Cardiac muscle cell (in vitro differentiated cells and primary cell): Measurements from ENCODE around the gene ANKRD44. TPM values are rescaled to one million over a fixed set of nuclear protein-coding genes. Genes with fewer than 3 reads are reported as not detected.

Experiments used
- DNase-seq, 2 donors: peaks; one replicate each; pipeline versions ENCODE4 v3.0.0 to v3.0.0-alpha.2; 2010 to 2017; ENCODE audit warnings: low read depth in 1 of 2, low spot score in 1 of 2
- H3K27ac ChIP-seq: fragments of 200-600 bp; sonication (generic); 2 replicates; pipeline ENCODE4 v1.5.1; 2016
- H3K27me3 ChIP-seq: fragments of 200-600 bp; sonication (generic); 2 replicates; pipeline ENCODE4 v1.6.0; 2016; ENCODE audit warnings: control low read depth
- H3K36me3 ChIP-seq: fragments of 200-600 bp; sonication (generic); 2 replicates; pipeline ENCODE4 v1.5.1; 2016; ENCODE audit warnings: control low read depth
- H3K4me1 ChIP-seq: fragments of 200-600 bp; sonication (generic); 2 replicates; pipeline ENCODE4 v1.8.1; 2017; ENCODE audit warnings: low read depth, mild to moderate bottlenecking, mixed run types
- H3K4me3 ChIP-seq: fragments of 200-600 bp; sonication (generic); 2 replicates; pipeline ENCODE4 v1.5.1; 2016; ENCODE audit warnings: mild to moderate bottlenecking
- H3K9me3 ChIP-seq: fragments of 200-600 bp; sonication (generic); 2 replicates; pipeline ENCODE4 v1.5.1; 2017; ENCODE audit warnings: low read depth, mild to moderate bottlenecking, control low read depth
- polyA plus RNA-seq: library from polyadenylated mRNA; unstranded; fragments of >200 nt; fragmentation: Nextera tagmentation; extraction: Ambion mirVana; gene quantifications from 2 replicates; pipeline ENCODE4 v1.2.1, GENCODE V29; 2016
- total RNA-seq: library from RNA; depleted of rRNA; stranded (reverse); fragments of >200 nt; gene quantifications from 2 replicates; pipeline ENCODE4 v1.2.3, GENCODE V29; 2016
- TF ChIP-seq, protein P1 (sequence below): IDR thresholded peaks from 2 replicates; pipeline ENCODE4 v1.5.1; 2012; ENCODE audit warnings: low read depth, mild to moderate bottlenecking, low read length

Gene ANKRD44
- total and polyA plus RNA-seq, 2 experiments from 2014 or later = 4.0 to 5.0 TPM

DNA sequence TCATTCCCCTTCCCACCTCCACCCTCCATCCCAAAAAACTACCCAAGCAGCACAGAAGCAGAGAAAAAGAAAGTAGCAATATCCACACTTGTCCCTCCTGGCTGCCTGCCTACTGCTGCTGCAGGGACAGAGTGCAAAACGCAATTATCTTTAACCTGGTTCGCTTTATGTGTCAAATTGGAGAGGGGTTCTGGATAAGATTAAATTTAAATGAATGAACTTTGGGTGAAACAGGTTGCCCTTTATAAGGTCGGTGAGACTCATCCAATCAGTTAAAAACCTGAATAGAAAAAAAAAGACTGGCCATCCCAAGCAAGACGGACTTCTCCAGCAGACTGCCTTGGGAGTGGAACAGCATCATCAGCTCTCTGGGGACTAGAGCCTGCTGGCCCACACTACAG lies 62.6 kb downstream of the ANKRD44 start:
- Histone ChIP-seq H3K27me3 (no peaks in the 10 kb centered on the region), H3K4me1 (no peaks in the 10 kb centered on the region), H3K36me3 (no peaks in the 10 kb centered on the region), H3K9me3 (no peaks in the 10 kb centered on the region), H3K4me3 (no peak overlapping the region), H3K27ac (no peak overlapping the region)
- TF ChIP-seq, protein P1, sequence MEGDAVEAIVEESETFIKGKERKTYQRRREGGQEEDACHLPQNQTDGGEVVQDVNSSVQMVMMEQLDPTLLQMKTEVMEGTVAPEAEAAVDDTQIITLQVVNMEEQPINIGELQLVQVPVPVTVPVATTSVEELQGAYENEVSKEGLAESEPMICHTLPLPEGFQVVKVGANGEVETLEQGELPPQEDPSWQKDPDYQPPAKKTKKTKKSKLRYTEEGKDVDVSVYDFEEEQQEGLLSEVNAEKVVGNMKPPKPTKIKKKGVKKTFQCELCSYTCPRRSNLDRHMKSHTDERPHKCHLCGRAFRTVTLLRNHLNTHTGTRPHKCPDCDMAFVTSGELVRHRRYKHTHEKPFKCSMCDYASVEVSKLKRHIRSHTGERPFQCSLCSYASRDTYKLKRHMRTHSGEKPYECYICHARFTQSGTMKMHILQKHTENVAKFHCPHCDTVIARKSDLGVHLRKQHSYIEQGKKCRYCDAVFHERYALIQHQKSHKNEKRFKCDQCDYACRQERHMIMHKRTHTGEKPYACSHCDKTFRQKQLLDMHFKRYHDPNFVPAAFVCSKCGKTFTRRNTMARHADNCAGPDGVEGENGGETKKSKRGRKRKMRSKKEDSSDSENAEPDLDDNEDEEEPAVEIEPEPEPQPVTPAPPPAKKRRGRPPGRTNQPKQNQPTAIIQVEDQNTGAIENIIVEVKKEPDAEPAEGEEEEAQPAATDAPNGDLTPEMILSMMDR = no peak
- DNase-seq = no peak

DNA sequence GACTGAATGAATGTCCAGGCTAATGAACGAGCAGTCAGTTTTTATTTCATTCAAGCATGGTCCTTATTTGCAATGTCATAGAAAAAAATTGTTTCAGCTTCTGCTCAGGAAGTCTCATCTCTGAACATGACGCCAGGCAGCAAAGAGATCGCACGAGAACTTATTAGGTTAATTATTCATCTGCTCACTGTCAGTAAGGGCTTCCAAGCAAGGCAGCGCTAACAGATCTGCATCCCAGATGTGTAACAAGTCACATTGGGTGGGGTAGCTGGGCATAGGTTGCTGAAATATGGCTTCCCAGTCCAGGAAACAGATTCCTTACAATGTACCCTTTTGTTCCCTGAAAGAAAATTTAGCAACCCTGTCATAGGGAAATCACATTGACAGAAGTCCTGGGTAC lies 63.5 kb downstream of the ANKRD44 start:
- TF ChIP-seq, protein P1 = no peak
- no peak for DNase-seq
- Histone ChIP-seq H3K36me3 (no peaks in the 10 kb centered on the region), H3K4me1 (no peaks in the 10 kb centered on the region), H3K27ac (no peak overlapping the region), H3K4me3 (no peak overlapping the region), H3K27me3 (no peaks in the 10 kb centered on the region), H3K9me3 (no peaks in the 10 kb centered on the region)

DNA sequence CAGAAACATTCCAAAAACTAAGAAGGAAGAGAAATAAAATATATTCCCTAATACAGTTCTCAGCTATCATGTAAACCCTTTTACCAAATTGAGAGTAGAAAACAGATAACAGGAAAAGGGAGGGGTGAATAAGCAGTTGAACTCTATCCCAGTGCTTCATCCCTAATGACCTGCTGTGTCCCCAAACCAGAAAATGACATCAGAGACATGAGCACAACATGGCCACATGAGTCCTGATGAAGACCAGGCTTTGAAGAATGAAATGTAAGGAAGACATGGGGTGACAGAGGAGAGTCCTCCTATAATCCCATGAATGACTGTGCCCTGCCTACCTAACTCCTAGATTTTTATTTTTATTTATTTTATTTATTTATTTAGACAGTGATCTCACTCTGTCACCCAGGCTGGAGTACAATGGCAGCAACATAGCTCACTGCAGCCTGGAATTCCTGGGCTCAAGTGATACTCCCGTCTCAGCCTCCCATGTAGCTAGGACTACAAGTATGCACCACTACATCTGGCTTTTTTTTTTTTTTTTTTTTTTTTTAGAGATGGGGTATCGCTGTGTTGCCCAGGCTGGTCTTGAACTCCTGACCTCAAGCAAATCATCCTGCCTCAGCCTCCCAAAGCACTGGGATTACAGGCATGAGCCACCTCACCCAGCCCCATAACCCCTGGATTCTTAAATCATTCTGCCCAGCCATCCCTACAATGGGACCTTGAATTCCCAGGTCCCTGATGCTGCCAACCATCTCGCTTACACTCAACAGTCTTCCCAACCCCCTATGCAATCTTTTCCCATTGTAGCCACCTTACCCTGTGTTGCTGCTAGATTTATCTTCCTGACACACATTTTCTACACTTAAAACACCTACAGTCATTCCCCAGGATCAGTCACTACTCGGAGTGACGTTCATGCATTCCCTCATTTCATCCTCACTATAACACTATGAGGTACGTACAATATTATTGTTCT lies 64.5 kb downstream of the ANKRD44 start:
- H3K36me3 ChIP-seq = no peaks in the 10 kb centered on the region
- no peaks in the 10 kb centered on the region for H3K4me1 ChIP-seq
- H3K27me3 ChIP-seq = no peaks in the 10 kb centered on the region
- no peak for DNase-seq
- H3K4me3 ChIP-seq = no peak overlapping the region
- no peaks in the 10 kb centered on the region for H3K9me3 ChIP-seq
- TF ChIP-seq, protein P1 = no peak
- H3K27ac ChIP-seq = no peak overlapping the region

DNA sequence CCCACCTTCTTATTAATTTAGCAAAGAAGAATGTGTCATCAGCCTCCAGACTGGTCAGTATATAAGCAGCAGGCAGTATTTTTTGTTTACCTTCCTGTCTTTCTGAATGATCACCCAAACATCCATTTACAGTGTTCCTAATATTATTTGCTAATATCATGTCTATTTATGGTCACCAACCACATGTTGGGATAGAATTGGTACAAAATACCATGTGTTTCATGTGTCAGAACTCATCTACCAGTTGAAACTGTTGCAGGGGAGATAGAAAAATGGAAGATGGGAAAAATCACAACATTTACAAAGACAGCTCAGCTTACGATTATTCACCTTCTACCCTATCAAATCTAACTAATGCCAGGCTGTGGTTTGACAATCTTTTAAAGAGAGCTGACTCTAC lies 66.2 kb downstream of the ANKRD44 start:
- Histone ChIP-seq H3K9me3 (no peaks in the 10 kb centered on the region), H3K4me1 (no peaks in the 10 kb centered on the region), H3K36me3 (no peaks in the 10 kb centered on the region), H3K4me3 (no peak overlapping the region), H3K27ac (no peak overlapping the region), H3K27me3 (no peaks in the 10 kb centered on the region)
- no peak for DNase-seq
- TF ChIP-seq, protein P1 = no peak

DNA sequence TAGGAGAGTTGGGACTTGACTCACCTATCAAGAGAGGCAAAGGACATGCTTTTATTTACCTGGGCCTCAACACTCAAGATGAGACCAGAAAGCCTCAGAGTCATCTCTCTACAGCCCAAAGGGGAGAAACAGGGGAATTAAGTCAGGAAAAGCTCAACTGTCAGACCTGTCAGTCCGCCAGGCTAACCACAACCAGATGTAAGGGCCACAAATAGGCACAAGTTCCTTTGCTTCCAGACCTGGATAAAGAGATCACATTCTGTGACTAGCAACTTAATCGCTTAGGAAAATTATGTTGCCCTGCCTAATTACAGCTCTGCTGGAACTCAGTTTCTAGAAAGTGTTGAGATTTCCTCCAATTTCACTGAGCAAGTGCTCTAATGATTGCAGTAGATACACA lies 67.9 kb downstream of the ANKRD44 start:
- Histone ChIP-seq H3K36me3 (no peaks in the 10 kb centered on the region), H3K27me3 (no peaks in the 10 kb centered on the region), H3K4me1 (no peaks in the 10 kb centered on the region), H3K4me3 (no peak overlapping the region), H3K9me3 (no peaks in the 10 kb centered on the region), H3K27ac (no peak overlapping the region)
- DNase-seq = no peak
- TF ChIP-seq, protein P1 = no peak
